HG02623 (cell line): ENCODE measurements around the gene STK33.

Experiments used
- ATAC-seq: cut with Tn5 transposase; IDR thresholded peaks from one replicate; pipeline ENCODE4 v1.9.1; 2021; ENCODE audit warnings: moderate library complexity; ENCODE audit not compliant: unreplicated experiment

STK33 gene

DNA sequence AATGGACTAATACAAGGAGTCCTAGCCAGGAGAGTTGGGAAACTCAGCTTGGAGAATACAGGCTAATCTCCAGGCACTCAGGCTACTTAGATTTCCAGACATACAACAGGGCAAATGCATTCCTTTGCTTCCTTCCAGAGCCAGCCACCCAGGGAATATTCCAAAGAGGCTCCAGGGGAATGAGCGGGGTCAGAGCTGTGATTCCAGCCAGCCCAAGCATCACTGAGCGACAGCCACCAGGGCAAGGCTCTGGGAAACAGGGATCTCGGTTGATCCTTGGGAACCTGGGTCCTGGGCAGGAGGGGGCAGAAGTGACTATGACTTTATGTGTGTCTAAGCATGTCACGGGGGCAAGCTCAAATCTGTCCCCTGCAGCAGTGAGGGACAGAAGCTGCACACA, 218.1 kb downstream of the STK33 start:
- ATAC-seq: no peak

DNA sequence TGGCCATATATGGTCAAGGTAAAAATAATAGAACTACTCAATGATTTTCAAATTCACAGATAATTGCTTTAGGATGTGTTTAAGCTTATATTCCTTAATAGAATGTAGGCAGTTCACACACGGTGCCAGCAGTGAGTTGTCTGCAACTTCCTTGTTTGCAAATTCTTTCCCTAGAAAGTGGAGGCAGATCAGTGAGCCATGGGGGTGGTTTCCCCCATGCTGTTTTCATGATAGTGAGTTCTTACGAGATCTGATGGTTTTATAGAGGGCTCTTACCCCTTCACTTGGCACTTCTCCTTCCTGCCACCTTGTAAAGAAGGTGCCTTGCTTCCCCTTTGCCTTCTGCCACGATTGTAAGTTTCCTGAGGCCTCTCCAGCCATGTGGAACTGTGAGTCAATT, 218.6 kb downstream of the STK33 start:
- no peak for ATAC-seq

DNA sequence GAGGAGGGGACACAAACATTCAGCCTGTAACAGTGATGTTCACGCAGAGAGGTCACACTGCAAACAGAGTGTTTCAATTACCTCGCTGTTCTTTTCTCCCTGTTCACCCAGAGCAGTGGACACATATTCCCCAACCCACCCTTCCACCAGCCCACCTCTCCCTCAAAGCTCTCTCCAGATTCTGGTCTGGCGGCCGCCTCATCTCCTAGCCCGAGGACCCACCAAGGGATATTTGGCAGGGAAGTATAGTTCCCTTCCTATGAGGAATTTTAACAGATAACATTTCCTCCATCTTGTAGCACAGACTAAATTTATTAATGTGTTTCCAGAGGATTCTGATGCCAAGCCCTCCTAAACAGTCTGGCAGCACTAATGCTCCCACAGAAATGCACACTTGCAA, 219.3 kb downstream of the STK33 start:
- ATAC-seq: no peak

DNA sequence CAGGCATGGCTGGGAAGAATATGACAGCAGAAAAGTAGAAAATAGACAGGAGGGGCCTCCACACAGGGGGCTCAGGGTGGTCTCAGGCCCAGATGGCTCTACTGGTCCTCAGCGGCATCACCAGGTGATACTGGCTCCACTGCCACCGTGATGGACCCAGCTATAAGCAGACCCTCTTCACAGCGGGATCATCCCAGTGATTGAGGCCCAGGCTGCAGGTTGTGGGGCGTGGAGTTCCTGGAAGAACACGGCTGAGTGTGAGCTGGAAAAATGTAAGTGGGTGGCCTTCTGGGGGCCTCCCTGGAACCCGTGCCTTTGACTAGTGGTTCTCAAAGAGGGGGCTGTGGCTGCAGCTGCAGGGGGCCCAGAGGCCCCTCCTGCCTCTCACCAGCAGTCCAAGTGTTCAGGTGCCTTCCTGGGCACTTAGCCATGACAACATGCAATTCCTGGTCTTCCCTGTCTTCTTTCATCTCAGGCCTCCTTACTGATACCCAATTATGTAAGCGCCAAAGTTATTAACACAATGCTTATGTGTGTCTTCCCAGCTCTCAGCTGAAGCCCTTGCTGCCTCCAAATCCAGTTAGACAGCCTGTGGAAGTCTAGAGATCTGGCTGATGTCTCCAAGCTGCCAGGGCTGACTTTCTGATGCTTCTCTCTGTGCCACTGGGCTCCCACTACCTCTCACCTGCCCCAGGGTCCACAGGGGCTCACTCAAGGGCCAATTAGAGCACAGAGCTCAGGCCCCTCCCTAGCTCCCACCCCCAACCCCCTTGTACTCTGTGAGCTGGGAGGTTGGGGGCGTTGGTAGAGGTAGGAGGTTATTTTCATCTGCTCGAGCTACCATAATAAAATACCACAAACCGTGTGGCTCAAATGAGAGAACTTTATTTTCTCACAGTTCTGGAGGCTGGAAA, 220.3 kb downstream of the STK33 start:
- no peak for ATAC-seq

DNA sequence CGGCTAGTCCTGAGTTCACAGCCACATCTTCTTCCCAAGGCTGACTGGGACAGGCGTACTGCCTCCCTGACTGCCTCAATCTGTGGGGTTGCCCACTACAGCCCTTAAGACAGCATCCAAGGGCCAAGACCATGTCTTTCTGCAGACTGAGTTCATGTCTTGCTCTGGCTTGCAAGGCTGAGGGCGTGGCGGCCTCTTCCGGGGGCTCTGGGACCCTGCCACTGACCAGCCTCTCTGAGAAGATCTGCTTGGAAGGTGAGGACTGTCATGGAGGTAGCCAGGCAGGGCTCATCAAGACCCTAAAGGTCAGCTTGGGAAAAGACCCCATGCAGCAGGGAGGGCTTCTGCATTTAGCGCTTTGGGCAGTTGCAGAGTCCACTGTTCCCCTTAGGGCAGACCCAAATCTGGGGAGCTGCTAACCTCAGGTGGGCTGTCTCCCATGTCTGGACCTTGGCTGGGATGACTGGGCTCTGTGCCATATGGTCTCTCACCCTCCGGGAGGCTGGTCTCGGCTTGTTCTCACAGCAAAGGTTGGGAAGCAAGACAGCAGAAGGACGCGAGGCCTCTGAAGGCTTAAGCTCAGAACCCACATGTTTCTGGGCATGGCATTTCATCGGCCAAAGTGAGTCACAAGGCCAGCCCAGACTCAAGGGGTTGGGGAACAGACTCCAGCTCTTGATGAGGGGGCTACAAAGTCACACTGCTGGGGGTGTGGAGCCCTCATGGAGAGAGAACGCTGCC, 221.2 kb downstream of the STK33 start:
- no peak for ATAC-seq

DNA sequence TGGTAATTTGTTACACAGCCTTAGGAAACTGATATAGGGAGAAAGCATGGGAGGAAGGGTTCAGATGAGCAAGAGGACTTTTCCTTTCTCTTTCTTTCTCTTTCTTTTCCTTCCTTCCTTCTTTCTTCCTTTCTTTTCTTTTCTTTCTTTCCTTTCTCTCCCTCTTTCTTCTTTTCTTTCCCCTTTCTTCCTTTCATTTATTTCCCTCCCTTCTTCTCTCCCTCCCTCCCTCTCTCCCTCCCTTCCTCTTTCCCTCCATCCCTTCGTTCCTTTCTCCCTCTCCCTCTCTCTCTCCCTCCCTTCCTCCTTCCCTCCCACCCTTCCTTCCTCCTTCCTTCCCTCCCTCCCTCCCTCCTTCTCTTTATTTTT, 222.5 kb downstream of the STK33 start:
- ATAC-seq: no peak

DNA sequence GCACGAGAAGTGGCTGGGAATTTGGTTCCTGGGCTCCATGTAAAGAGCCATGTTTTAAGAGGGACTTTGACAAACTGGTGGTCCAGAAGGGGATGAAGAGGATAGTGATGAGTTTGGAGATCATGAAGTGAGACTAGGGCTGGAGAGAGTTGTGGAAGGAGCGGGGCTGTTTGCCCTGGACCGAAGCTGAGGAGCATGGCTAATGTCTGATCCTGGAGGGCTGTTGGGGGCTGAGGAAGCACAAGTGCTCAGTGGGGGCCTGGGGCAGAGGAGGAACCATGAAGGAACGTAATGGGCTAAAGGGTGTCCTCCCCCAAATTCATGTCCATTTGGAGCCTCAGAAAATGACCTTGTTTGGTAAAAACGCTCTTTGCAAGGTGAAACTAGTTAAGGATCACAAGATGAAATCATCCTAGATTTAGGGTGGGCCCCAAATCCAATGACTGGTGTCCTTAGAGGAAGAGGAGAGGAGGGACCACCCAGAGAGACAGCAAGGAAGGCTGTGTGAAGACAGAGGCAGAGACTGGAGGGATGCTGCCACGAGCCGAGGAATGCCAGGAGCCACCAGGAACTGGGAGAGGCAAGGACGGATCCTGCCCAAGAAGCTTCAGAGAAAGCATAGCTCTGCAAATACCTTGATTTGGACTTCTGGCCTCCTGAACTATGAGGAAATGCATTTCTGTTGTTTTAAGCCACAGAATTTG, 223.1 kb downstream of the STK33 start:
- ATAC-seq: no peak

DNA sequence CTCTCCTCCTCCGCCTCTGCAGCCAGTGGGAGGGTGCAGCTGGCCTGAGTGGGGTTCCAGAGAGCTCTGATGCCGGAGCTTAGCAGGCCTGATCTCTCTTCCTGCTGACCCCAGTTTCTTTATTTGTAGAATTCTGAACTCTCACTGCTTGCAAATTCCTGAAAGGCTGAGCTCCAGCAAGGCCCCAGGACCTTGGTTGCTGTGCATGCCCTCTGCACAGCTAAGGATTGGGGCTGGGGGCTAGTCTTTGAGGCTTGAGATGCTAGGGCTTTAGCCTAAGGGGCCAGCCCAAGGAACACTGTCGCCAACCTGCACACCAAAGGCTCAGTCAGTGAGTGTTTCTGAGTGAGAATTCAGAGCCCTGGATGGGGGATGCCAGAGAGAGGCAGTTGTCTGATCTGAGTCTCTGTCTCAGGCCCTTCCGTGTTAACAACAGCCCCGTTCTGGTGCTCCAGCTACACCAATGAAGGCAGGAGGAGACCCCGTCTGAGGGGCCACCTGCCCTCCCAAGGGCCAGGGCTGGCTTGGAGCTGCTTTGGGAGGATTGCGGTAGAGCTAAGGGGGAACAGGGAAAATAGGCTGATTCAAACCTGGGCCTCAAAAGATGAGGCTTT, 224.3 kb downstream of the STK33 start:
- ATAC-seq: no peak

DNA sequence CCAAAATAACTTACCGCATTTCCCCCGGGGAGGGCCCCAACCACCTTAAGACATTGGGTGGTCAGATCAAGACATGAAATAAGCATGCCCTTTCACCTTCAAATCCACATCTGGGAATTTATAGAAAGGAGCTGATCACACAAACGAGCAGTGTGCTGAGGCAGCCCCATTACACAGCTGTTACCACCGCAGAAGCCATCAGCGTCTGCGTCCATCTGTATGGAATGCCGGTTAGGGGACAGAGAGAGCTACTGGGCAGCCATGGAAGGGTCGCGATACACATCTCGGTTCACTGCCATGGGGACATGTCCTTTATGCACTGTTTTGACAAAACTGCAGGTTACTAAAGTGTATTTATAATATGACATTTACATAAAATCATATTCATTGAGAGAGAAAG, 225.3 kb downstream of the STK33 start:
- ATAC-seq: no peak

DNA sequence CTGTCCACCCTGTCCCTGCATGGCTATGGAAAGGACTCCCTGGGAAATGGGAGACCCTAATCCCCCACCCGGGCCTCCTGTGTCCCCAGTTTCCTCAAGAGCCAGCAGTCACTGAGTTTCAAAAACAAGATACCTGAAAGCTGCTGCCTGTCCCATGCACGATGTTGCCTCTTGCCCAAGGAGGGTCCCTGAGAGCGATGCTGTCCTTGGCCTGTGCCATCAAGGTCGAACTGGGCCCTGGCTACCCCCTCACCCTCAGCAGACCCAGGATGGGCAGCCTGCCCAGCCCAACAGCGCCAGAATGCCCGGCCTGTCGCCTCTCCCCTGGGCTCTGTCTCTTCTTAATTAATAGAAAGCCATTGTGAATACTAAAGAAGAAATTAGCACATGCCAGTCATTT, 225.8 kb downstream of the STK33 start:
- ATAC-seq: no peak

DNA sequence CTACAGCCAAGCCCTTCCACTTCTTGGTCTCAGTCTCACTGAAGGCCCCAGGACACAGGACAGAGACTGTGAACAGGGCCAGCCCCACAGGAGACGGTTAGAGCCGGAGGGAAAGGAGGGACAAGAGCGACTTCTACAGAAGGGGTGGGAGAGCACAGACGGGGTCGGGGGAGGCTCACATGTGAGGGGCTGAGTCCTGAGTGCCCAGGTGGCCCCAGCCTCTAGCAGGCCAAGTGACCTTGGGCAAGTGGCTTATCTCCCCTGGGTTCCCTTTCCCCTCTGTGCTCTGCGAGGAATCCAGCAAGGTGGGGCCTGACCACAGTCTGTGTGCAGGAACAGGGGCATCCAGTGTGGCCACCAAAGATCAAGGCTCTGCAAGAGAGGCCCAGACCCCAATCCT, 227.7 kb downstream of the STK33 start:
- no peak for ATAC-seq

DNA sequence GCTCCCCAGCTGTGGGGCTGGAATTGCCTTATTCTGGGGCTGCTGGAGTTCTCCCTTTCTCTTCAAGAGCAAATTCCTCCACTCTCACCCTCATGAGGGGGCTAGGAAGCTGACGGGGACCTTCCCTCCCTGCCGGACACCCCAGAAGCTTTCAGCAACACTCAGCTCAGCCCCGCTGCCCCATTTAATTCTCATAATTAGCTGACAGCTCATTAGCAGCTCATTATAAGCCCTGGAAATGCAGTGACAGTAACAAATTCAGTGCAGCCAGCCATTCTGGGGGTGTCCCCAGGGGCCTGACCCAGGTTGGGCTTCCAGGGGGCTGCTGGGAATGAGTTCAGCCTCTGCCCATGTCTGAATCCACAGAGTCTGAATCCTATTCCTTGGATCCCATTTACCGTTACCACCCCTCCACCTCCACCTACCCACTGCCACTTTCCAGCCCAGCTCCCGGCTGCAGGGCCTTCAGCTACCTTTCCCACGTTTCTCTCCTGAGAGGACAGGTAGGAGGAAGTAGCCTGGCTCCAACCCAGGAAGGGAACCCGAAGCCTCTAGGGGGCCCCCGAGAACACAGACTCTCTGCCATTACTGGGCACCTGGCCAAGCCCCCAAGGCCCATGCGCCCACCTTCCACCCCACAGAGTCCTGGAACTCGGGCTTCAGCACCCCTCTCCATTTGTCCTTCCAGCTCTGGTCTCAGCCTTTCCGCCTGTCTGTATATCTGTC, 228.6 kb downstream of the STK33 start:
- no peak for ATAC-seq

DNA sequence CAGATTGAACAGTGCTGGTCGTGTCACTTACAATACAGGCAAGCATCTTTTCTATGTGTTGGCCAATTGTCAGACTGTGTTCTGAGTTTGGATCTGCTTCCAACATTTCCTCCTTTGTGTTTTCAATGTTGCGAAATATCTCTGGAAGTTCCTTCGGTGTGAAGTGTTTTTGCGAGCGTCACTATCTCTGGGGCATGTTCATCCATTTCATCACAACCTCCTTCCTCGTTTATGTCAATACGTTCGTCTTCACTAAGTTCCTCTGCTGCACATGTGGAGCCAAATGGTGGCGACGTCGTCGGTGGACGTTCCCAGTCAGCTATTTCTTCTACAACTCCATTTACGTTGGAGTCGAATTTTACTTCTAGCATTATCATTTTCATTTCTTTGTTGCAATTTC, 230.1 kb downstream of the STK33 start:
- ATAC-seq: no peak

DNA sequence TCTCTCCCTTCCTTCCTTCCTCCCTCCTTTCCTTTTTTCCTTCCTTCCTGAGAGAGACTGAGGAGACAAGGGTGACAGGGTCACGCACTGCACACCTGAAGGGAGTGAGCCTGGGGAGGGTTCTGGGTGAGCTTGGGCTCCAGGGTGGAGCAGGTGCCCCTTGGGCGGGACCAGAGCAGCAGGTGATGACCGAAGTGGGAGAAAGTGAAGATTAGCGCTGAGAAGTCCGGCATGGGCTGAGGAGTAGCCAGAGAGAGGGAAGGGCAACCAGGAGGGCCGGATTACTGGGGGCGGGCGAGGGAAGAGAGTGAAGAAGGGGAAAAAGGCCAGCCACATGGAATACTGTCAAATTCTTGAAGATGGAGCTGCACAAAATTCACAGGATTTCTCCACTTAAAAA, 231.1 kb downstream of the STK33 start:
- ATAC-seq: no peak

DNA sequence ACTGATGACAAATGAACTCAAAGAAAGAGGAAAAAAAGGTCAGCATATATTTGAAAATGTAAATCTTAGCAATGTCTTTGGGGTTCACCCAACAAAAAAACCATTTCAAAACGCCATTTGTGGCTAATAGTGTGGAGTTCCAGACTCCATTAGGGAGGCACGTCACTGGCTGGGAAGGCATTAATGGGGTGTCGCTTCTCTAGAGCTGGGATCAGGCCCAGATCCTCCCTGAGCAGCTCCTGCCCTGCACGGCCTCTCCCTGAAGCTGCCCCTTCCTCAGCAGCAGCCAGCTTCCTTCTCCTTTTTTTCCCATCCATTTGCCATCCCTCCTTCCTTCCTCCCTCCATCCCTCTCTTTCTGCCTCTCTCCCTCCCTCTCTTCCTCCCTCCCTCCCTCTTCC, 231.5 kb downstream of the STK33 start:
- no peak for ATAC-seq

DNA sequence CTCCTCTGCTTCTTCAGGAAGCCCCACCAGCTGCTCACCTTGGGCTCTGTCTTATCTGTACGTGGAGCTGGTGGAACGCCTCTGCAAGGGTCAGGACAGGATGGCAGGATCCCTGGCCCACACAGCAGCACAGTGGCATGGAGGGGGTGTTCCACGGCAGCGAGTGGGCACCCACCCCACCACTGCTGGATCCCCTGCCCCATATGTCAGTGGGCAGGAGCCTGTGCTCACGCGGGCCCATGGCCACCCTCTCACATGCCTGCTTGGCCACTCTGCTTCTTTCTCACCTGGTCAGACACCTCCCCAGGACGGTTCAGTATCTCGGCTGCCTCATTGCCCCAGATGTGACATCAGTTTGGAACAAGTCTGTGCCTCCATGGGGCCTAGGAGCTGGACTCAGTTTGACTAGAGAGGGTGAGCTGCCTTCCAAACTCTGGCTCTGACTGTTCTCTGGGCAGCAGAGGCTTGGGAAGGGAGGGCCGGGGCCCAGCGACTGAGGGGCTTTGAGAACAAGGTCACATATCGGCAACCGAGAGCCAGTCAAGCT, 232.3 kb downstream of the STK33 start:
- ATAC-seq: no peak

DNA sequence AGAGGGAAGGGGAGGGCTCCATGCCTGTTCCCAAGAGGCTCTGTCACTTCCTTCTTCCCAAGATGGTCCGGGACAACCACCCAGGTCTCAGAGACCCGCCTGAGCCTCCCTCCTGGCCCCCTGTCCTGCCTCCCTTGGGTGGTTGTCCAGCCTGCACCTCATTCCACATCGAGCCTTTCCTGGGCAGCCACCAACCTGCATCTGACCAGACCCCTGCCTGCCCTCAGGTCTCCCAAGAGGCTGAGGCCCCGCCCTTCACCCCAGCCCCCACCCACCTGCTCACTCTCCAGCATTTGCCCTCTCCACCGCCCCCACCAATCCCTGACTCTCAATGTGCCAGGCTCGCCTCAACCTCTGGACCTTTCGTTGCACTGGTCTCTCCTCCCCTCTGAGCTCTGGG, 232.8 kb downstream of the STK33 start:
- ATAC-seq: no peak

DNA sequence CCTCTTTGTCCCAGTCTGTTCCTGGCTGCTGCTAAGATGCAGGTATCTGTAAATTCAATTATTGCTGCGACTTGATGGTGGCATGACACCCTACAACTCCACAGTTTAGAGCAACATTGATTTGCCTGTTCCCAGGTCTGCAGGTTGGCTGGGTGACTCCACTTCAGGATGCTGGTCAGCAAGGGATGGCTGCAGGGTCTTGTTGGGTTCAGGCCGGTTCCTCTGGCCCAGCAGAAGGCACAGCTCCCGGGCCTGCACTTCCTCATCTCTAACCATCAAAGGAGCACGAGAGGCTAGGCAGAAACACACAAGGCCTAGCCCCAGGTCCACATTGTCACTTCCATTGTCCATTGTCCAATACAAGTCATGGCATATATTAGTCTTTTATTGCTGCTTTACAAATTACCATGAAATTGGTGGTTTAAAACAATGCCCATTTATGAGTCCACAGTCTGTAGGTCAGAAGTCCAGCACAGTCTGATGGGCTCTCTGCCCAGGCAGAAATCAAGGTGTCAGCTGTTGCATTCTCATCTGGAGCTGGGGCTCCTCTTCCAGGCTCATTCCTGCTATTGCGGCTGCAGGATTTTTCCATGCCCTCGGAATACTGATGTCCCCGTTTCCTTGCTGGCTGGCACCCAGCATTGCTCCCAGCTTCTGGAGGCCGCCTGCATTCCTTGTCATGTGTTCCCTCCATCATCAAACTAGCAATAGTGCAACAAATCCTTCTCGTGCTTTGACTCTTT, 233.8 kb downstream of the STK33 start:
- no peak for ATAC-seq

DNA sequence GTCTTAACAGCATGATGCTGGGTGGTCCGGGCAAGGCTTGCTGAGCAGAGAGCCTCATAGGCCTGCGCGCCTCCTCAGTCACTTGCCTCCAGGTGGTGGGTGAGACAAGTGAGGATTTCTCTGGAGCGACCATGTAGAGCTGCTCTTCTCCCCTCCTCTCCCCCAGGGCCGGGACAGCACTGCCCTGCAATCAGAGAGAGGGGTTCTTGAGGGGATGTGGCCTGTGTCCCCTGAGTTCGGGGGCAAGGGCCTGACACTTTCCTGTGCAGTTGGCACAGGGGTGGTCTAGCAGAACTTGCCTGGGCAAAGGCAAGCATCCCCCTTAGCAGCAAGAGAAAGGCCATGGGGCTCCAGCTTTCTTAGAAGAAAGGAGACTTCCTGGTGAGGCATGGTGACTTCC, 234.5 kb downstream of the STK33 start:
- ATAC-seq: no peak
